Urinary bladder (tissue), 4 donors: ENCODE data around the gene C16orf86. TPM values are rescaled to one million over a fixed set of nuclear protein-coding genes. Genes with fewer than 3 reads are reported as not detected.

Experiments used
- DNase-seq: peaks from one replicate; pipeline ENCODE4 v3.0.0-alpha.2; 2015; ENCODE audit errors: extremely low spot score
- H3K27ac ChIP-seq: one replicate; pipeline ENCODE4 v1.5.1; 2013; ENCODE audit warnings: low read depth, mild to moderate bottlenecking, moderate library complexity
- H3K36me3 ChIP-seq: one replicate; pipeline ENCODE4 v1.6.1; 2013; ENCODE audit warnings: mild to moderate bottlenecking, moderate library complexity; ENCODE audit not compliant: insufficient read depth
- H3K4me1 ChIP-seq: one replicate; pipeline ENCODE4 v1.6.1; 2013; ENCODE audit warnings: mild to moderate bottlenecking, moderate library complexity; ENCODE audit not compliant: insufficient read depth
- H3K4me3 ChIP-seq: one replicate; pipeline ENCODE4 v1.5.1; 2013; ENCODE audit warnings: low read depth, low read length
- WGBS: extraction: QIAGEN DNeasy Blood & Tissue Kit; methylation state at CpG from one replicate; pipeline ENCODE4 v1.1.7; 2013; 5-methylcytosine and 5-hydroxymethylcytosine counted together
- polyA plus RNA-seq: library from polyadenylated mRNA; stranded (reverse); fragments of 200-250 nt; gene quantifications from one replicate; pipeline ENCODE4 v1.2.3, GENCODE V29; 2013
- total RNA-seq: library from RNA; depleted of rRNA; stranded (reverse); fragments of >200 nt; gene quantifications from one replicate; pipeline ENCODE4 v1.2.3, GENCODE V29; 2014
- donor health status: healthy with polysubstance abuse.
- donor health status: healthy.

C16orf86 gene
- total and polyA plus RNA-seq, 2 donors: 1.2 to 9.9 TPM

GRCh38 chr16:67648764-67649407 lies 17.7 kb upstream of the C16orf86 start:
- 47% methylated on average over 35 of the region's 35 CpGs for WGBS
- no peak for DNase-seq
- Histone ChIP-seq H3K4me1 (no peaks in the 10 kb centered on the region), H3K36me3 (no peaks in the 10 kb centered on the region), H3K27ac (no peak overlapping the region), H3K4me3 (no peak overlapping the region)

GRCh38 chr16:67649494-67649931 lies 17.1 kb upstream of the C16orf86 start:
- DNase-seq: no peak
- Histone ChIP-seq H3K27ac (no peak overlapping the region), H3K36me3 (no peaks in the 10 kb centered on the region), H3K4me1 (no peaks in the 10 kb centered on the region), H3K4me3 (no peak overlapping the region)
- 15% methylated on average over 34 of the region's 34 CpGs for WGBS

- H3K27ac ChIP-seq: no peak overlapping the region
- no peaks in the 10 kb centered on the region for H3K36me3 ChIP-seq
- 65% methylated on average over 8 of the region's 8 CpGs for WGBS
- no peak for DNase-seq
- no peaks in the 10 kb centered on the region for H3K4me1 ChIP-seq
- no peak overlapping the region for H3K4me3 ChIP-seq
Observed at GRCh38 chr16:67650023-67650422, 16.6 kb upstream of the C16orf86 start.

- no peak for DNase-seq
- Histone ChIP-seq H3K4me3 (no peak overlapping the region), H3K4me1 (no peaks in the 10 kb centered on the region), H3K36me3 (no peaks in the 10 kb centered on the region), H3K27ac (no peak overlapping the region)
- WGBS: 90% methylated on average over 7 of the region's 7 CpGs
Observed at GRCh38 chr16:67651039-67651438, 15.6 kb upstream of the C16orf86 start.

GRCh38 chr16:67651847-67652246 lies 14.8 kb upstream of the C16orf86 start:
- no peak for DNase-seq
- no peaks in the 10 kb centered on the region for H3K36me3 ChIP-seq
- no peak overlapping the region for H3K4me3 ChIP-seq
- no peaks in the 10 kb centered on the region for H3K4me1 ChIP-seq
- 85% methylated on average over 4 of the region's 4 CpGs for WGBS
- H3K27ac ChIP-seq: no peak overlapping the region

- no peak for DNase-seq
- no peak overlapping the region for H3K27ac ChIP-seq
- no peaks in the 10 kb centered on the region for H3K4me1 ChIP-seq
- H3K4me3 ChIP-seq: peak overlapping the region; percentile 40
- H3K36me3 ChIP-seq: no peaks in the 10 kb centered on the region
- WGBS: 12% methylated on average over 59 of the region's 59 CpGs
Observed at GRCh38 chr16:67652578-67653127, 14.0 kb upstream of the C16orf86 start.

- no peak overlapping the region for H3K27ac ChIP-seq
- no peak for DNase-seq
- WGBS: 9% methylated on average over 68 of the region's 68 CpGs
- H3K4me3 ChIP-seq: peak overlapping the region; percentile 40
- H3K36me3 ChIP-seq: no peaks in the 10 kb centered on the region
- no peaks in the 10 kb centered on the region for H3K4me1 ChIP-seq
Observed at GRCh38 chr16:67653128-67653788, 13.4 kb upstream of the C16orf86 start.

GRCh38 chr16:67653789-67654402 lies 12.7 kb upstream of the C16orf86 start:
- H3K36me3 ChIP-seq: no peaks in the 10 kb centered on the region
- H3K4me3 ChIP-seq: no peak overlapping the region
- no peaks in the 10 kb centered on the region for H3K4me1 ChIP-seq
- DNase-seq: no peak
- WGBS: 28% methylated on average over 25 of the region's 25 CpGs
- no peak overlapping the region for H3K27ac ChIP-seq

GRCh38 chr16:67654403-67654911 lies 12.2 kb upstream of the C16orf86 start:
- Histone ChIP-seq H3K4me3 (no peak overlapping the region), H3K4me1 (no peaks in the 10 kb centered on the region), H3K27ac (no peak overlapping the region), H3K36me3 (no peaks in the 10 kb centered on the region)
- no peak for DNase-seq
- WGBS: 55% methylated on average over 30 of the region's 30 CpGs

- Histone ChIP-seq H3K4me1 (no peaks in the 10 kb centered on the region), H3K4me3 (no peak overlapping the region), H3K27ac (no peak overlapping the region), H3K36me3 (no peaks in the 10 kb centered on the region)
- DNase-seq: no peak
- WGBS: 71% methylated on average over 4 of the region's 4 CpGs
Observed at GRCh38 chr16:67655363-67655762, 11.3 kb upstream of the C16orf86 start.

- WGBS: 80% methylated on average over 9 of the region's 9 CpGs
- H3K27ac ChIP-seq: no peak overlapping the region
- no peaks in the 10 kb centered on the region for H3K36me3 ChIP-seq
- no peak for DNase-seq
- H3K4me1 ChIP-seq: no peaks in the 10 kb centered on the region
- H3K4me3 ChIP-seq: no peak overlapping the region
Observed at GRCh38 chr16:67656344-67657016, 10.1 kb upstream of the C16orf86 start.

- no peaks in the 10 kb centered on the region for H3K4me1 ChIP-seq
- no peak for DNase-seq
- H3K36me3 ChIP-seq: no peaks in the 10 kb centered on the region
- H3K4me3 ChIP-seq: no peak overlapping the region
- WGBS: 91% methylated on average over 16 of the region's 16 CpGs
- no peak overlapping the region for H3K27ac ChIP-seq
Observed at GRCh38 chr16:67657017-67657608, 9.5 kb upstream of the C16orf86 start.
